GM13977 (cell line): ENCODE results near the gene ZNF534.
"Not testable (repeated sequence)": the region's sequence is repeated elsewhere in the genome, so short reads cannot be mapped to it uniquely, and the experiment has no call there.

ENCODE experiments used
- DNase-seq: peaks from one replicate; pipeline ENCODE4 v3.0.0; 2012; ENCODE audit warnings: low spot score
- CTCF ChIP-seq: IDR thresholded peaks from 2 replicates; pipeline ENCODE4 v1.5.1; 2012; ENCODE audit warnings: mild to moderate bottlenecking, control low read depth; ENCODE audit not compliant: insufficient read depth; ENCODE audit errors: extremely low read depth, missing control alignments
- in situ Hi-C: fragments of 300-500 bp; cut with MboI; formaldehyde crosslinking; loops from one replicate; pipeline ENCODE4 v1.12.0; 2022; ENCODE audit warnings: low sequenced_read_pairs, low pct_unique_long_range_greater_than_20kb, mixed read lengths, inconsistent platforms; ENCODE audit not compliant: unreplicated experiment

Gene ZNF534

GRCh38 chr19:52498571-52498970 lies 69.6 kb downstream of the ZNF534 start:
- in situ Hi-C loops: no loop called here
- no peak for TF ChIP-seq CTCF

GRCh38 chr19:52500474-52500873 lies 71.5 kb downstream of the ZNF534 start:
- DNase-seq, in situ Hi-C loops: not testable (repeated sequence)

More at GRCh38 chr19:52498571-52498970, 69.6 kb downstream of the ZNF534 start:
- DNase-seq: no peak

- DNase-seq, in situ Hi-C loops: not testable (repeated sequence)
These were observed 72.0 kb downstream of the ZNF534 start for GRCh38 chr19:52500991-52501390.
